C4-2B (cell line): Measurements from ENCODE around the gene DNM3.

Experiments used
- H3K27ac ChIP-seq: fragments of 450-650 bp; 2 replicates; pipeline ENCODE4 v1.5.1; 2017
- ZFX ChIP-seq: fragments of 450-650 bp; IDR thresholded peaks from 2 replicates; pipeline ENCODE4 v1.6.1; 2017
- TF ChIP-seq, protein P1 (sequence below): fragments of 450-650 bp; conservative IDR thresholded peaks from 2 replicates; pipeline ENCODE4 v1.5.1; 2017; ENCODE audit warnings: mild to moderate bottlenecking

The DNM3 gene

DNA sequence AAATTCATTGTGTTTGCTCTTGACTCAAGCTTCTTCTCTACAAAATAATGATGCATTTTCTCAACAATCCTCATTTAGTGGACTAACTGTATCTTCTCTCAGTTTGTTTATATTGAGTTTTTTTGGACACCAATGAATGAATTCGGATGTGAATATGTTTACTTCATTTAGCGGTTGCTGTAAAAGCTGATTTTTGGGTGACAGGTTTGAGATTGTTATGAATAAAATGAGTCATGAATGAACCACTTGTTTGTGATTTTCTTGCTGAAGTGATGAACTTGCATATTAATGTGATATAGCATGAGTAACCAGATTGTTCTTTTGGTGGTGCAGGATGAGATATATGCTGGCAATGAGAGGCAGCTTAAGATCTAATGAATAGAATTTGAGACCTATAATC, 3.1 kb downstream of the DNM3 start:
- no peak for TF ChIP-seq ZFX
- TF ChIP-seq, protein P1, sequence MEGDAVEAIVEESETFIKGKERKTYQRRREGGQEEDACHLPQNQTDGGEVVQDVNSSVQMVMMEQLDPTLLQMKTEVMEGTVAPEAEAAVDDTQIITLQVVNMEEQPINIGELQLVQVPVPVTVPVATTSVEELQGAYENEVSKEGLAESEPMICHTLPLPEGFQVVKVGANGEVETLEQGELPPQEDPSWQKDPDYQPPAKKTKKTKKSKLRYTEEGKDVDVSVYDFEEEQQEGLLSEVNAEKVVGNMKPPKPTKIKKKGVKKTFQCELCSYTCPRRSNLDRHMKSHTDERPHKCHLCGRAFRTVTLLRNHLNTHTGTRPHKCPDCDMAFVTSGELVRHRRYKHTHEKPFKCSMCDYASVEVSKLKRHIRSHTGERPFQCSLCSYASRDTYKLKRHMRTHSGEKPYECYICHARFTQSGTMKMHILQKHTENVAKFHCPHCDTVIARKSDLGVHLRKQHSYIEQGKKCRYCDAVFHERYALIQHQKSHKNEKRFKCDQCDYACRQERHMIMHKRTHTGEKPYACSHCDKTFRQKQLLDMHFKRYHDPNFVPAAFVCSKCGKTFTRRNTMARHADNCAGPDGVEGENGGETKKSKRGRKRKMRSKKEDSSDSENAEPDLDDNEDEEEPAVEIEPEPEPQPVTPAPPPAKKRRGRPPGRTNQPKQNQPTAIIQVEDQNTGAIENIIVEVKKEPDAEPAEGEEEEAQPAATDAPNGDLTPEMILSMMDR, result no peak
- H3K27ac ChIP-seq, result no peak overlapping the region

DNA sequence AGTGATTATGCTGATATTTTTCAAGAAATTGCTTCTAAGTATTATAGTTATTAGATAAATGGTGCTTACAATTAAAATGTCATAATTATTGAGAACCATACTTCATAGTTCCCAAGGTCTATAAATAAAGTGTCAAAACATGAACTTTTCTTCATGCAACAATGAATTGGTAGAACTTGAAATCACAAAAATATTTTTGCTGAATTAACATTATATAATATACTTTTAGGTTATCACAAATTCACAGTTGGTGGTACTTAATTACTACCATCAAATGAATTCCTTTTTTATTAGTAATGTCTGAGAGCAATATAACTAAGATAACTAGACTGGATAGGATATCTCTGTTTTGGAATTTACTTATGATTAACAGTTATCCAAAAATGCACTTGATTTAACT, 4.7 kb downstream of the DNM3 start:
- TF ChIP-seq ZFX, result no peak
- TF ChIP-seq, protein P1, result no peak
- H3K27ac ChIP-seq, result no peak overlapping the region

DNA sequence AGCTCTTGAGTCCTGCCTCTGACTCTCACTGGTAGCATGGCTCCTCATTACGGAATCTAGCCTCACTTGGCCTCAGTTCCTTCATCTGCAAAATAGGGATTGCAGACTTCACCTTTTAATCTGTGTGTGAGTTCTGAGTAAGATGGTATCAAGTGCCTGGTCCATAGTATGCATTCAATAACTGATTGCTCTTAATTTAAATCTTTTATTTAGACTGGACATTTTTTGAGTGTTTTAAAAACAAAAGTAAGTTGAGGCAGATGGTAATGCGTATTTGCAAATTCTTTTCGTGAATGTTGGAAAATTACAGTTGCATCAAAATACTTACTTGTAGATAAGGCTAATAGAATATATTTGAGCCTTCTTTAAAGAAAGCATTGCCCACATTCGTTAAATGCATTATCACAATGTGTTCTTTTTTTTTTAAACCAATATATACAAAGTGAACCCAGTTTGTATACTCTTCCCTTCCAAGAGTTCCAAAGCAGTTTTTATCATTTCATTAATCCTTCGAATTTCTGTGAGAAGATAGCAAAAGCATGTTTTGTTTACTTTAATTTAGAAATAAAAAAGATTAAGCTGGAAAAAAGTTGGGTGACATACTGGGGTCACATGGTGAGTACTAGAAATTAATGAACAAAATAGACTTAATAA, 8.1 kb downstream of the DNM3 start:
- TF ChIP-seq ZFX, result no peak
- TF ChIP-seq, protein P1, result no peak
- no peak overlapping the region for H3K27ac ChIP-seq

DNA sequence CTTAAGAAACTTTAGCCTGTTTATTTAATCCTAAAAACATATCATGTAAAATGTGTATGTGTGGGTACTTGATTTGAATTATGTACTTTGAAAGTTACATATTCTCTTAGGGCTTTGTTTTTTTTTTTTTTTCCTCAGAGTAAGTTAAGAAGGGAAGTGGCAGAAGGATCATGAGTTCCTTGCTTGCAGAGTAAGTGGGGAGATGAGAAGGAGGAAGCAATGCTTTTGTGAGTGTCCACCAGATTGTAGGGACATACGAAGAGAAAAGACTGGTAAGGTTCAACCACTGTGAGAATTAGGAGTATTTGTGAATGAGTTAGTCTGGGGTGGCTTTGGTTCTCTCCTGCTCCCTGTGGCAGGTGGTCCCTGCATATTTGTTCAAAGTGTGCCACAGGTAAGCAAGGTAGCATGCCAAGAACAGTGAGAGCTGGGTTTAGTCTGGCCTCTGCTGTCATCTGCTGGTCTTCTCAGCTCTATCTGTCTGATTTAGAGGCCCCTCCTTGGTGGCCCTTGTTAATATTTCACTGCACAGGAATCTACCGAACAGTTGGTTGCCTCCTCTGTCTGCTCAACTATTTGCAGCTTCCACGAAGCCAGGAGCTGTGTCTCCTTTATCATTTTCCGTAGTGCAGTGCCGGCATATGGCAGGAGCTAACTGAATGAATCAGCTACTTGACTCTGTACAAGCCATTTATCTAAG, 9.5 kb downstream of the DNM3 start:
- H3K27ac ChIP-seq, result no peak overlapping the region
- TF ChIP-seq, protein P1, result no peak
- no peak for TF ChIP-seq ZFX

DNA sequence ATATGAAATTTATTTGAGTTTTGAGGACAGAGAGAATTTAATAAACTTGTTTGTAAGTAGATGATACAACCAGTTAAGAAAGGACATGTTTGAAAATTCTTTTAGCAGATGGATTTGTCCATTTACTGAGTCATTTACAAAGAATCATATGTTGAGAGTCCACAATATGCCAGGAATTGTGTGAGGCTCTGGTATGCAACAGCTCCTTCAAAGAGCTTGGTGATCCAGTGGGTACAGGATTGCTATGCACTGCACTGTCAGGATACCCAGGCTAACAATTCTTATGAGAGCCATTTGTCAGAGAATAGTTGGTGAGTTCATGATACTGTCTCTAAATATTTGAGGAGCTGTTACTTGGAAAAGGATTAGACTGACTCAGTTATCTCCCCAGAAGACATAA, 11.0 kb downstream of the DNM3 start:
- no peak overlapping the region for H3K27ac ChIP-seq
- TF ChIP-seq, protein P1, result no peak
- no peak for TF ChIP-seq ZFX

DNA sequence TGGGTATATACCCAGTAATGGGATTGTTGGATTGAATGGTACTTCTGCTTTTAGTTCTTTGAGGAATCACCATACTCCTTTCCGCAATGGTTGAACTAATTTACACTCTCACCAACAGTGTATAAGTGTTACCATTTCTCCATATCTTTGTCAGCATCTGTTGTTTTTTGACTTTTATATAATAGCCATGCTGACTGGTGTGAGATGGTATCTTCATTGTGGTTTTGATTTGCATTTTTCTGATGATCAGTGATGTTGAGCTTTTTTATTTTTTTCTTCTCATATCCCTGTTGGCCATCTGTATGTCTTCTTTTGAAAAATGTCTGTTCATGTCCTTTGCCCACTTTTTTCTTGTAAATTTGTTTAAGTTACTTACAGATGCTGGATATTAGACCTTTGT, 14.1 kb downstream of the DNM3 start:
- H3K27ac ChIP-seq, result no peak overlapping the region
- TF ChIP-seq ZFX, result no peak
- TF ChIP-seq, protein P1, result no peak

DNA sequence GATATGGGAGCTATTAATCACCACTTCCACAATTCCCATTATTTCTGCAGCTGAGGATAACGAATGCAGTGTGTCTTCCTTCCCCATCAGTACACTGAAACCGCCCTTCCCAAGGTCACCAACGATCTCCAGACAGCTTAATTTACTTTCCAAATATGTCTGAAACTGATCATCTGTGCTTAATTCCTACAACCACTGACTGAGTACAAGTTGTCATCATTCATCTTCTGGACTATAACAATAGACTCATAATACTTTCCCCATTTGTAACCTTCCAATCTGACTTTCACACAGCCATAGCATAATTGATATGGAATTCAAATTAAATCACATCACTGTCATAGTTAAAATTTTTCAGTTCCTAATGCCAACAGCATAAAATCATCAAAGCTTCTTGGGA, 17.4 kb downstream of the DNM3 start:
- TF ChIP-seq, protein P1, result no peak
- no peak for TF ChIP-seq ZFX
- H3K27ac ChIP-seq, result no peak overlapping the region
